Activated CD8-positive, alpha-beta memory T cell treated with anti-CD3 and anti-CD28 coated beads, Interleukin-2, amount 50 U/mL, for 4 hours (primary cell): Measurements from ENCODE around the gene RPS3.
"Not testable (repeated sequence)": the region's sequence is repeated elsewhere in the genome, so short reads cannot be mapped to it uniquely, and the experiment has no call there.

ENCODE experiments used
- DNase-seq: peaks from one replicate; pipeline ENCODE4 v3.0.0-alpha.2; 2020

RPS3 gene

DNA sequence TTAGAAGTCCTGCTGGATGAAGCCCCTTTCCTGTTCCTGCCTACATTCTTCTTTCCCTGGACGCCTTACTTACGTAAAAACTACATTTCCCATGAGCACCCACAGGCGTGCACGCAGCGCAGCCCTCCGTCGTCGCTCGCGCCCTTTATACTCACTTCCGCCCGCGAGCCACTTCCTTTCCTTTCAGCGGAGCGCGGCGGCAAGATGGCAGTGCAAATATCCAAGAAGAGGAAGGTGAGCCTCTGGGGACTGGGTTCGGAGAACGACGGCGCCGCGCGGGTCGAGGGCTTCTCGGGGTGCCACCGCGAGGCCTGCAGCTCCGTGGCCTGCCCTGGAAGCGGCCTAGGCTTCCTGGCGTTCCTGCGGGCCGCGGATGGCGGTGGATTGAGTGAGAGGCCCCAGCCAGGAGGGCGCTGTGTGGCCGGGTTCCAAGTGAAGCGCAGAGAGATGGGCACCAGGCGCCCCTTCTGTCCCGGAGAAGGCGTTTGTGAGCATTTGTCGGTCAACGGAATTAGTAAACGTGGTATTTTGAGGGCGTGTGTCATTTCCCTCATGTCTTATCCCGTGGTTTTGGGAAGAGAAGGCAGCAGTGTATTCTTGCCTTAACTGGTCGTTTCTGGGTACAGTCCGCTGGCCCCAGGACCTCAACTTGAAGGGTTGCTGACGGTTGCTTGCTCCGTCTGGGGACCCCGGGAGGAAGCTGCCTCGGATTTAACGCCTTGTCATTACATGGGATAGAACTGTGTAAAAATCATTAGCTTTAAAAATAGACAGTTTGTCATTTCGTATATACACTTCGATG lies at the start of gene RPS3:
Gene RPS3 (plus strand): TSS at position 175 of the 802 bp plus-strand sequence. CDS start 30 bp downstream, at position 205.
- DNase-seq, result peak; percentile 86

DNA sequence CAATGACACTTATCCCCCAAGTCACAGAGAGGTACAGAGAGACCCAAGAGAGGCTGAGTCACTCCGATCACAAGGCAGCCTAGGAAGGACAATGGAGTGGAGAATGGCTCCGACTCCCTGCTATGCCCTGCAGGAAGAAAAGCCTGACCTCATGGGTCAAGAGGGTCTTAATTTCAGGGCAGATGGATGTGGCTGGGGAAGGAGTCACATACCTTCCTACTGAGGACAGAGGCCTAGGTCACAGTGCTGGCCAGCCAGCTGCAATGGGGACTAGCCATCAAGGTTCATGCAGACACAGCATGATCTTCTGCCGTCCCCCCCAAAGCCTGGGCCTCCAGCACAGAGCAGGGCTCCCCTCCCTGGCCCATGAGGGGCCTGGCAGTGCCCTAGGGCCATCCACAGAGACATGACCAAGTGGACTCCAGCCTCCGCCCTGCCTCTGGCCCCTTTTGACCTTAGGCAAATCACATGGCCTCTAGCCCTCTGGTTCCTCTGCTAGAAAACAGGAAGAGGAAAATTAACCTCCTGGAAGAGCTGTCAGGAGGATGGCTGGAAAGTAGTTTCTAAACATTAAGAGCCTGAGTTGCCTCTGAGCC lies 49.7 kb upstream of the RPS3 start:
- DNase-seq, result no peak

DNA sequence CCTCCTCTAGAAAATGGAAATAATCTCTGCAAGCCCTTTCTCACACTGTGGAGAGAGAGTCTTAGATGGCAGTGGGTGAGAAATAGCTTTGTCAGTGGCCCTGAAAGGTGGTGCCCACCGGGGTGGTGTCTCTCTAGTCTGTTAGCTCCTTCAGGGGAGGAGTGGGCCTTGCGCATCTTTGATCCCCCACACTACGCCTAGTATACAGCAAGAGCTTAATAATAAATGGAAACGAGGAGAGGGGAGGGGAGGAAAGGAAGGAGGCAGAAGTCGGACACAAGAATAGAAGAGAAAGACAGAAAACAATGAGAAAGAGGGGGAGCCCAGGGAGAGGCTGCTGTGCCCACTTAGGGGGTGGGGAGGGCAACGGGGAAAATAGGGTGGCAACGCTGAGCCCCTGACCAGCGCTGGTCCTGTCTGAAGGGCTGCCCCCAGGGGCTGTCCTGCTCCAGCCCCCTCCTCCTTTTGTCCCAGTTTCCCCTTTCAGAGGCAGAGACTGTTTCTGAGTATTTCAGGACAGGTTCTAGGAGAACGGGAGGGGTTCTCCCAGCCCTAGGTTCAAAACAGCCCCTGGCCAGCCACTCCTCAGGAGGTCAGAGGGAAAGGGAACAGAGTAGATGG lies 49.1 kb upstream of the RPS3 start:
- no peak for DNase-seq

DNA sequence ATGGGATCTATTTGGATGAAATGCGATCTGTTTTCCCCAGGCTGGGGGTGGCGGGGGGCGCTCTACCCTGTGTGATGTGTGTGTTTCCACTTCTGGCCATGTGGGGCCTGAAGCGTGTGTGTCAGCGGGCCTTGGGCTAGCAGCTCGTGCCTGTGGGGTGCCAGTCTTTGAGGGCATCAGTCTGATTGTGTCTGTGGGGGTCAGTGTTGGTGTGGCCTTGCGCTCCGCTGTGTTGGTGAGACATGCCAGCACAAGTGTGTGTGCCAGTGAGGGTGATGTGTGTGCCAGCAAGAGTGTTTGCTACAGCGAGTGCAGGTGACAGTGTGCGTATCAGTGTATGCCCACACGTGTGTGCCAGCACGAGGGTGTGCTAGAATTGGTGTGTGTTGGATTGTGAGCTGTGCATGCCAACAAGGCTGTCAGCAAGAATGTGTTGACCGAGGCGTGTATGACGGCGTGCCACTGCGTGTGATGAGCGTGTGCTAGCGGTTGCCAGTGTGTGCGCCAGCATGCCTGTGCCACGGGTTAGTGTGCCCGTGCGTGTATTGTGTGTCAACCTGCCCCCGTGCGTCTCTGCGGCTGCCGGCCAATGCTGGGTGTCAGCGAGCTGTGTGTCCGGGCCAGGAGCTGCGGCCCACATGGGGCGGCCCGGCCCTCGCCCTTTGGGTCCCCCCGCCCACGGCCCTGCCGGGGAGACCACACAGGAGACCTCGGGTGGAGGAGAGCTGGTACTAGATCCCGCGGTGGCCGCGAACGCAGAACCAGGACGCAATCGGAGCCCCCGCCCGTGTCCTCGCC lies 48.4 kb upstream of the RPS3 start:
- peak; percentile 46 for DNase-seq

DNA sequence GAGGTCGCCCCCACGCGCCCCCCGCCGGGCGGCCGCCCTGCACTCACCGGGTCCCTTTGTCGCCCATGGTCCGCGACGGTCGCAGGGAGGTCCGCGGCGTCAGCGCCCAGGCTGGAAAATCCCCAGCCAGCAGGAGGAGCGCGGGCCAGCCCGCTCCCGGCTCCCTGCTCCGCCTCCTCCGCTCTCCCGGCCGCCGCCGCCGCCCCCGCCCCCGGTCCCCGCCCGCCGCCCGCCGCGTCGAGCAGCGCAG lies 47.9 kb upstream of the RPS3 start, which contains the start of gene ARRB1:
Gene ARRB1 (minus strand): TSS at position 121 of the 250 bp plus-strand sequence. CDS start 54 bp downstream, at position 67.
- DNase-seq, result peak; percentile 46

DNA sequence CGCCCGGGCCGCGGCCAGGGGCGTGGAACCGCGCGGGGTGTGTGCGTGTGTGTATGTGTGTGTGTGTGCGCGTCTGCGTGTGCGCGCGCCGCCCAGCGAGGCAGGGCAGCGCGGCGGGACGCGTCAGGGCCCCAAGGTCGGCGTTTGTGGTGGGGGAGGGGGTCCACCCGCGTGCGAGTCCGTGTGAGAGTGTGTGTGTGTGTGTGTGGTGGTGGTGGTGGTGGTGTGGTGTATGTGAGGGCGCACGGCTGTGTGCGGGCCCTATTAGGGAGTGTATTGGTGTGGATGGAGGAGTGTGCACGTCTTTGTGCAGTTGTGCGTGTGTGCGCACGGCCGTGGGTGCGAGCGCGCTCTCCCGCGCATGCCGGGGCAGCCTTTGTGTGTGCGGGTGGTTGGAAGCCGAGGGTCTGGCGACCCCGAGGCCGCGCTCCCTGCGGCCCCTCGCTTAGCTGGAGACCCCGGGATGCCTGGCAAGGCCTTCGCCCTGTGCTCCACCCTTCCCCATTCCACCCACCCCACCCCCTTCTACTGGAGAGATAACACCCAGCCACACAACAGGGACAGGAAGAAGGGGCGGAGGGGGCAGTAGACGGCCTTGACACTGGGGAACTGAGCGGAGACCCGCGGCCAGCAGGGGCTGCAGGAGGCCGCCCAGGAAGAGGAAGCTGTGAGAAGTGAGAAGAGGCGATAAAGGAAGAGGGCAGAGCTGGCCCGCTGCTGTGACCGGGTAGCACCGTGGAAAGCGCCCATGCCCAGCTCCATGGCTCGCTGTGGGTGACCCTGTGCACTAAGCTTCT lies 47.3 kb upstream of the RPS3 start:
- DNase-seq, result peak; percentile 23

DNA sequence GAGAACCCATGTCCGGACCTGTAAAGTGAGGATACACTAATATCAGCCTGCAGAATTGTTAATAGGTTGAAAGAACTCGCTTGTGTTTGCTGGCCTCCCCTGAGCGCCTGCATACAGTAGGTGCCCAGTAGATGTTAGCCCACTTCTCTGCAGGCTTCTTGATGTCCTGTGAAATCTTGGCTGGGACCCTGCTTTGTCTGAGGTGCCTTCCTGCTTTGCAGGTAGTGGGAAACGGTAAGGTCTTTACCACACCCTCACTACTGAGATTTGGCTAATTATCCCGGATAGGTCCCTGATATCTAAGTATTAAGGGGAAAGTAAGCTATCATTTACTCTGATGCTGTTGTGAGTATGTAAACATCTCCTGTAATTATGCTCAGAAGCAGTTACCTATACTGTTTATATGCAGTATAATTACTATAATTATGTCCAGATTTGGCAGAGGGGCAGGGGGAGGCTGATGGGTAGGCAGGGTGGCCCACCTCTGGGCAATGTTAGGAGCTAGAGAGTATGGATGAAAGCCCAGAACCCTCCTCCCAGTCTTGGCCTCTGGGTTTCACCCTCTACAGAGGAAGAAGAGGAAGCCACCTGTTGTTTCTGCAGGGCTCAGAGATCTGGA lies 46.6 kb upstream of the RPS3 start:
- DNase-seq, result no peak

DNA sequence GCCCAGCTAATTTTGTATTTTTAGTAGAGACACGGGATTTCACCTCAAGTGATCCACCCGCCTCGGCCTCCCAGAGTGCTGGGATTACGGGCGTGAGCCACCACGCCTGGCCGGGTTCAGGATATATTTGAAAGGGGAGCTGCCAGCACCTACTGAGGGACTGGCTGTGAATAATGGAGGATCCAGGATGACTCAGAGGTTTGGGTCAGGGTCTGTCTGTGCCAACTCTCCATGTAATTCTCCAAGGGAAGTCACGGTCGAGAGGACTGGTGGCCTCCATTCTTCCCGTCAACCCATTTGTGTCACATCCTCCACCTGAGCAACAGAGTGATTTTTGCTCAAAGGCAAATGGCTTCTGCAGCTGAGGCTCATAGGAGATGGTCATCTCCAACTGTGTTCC lies 44.3 kb upstream of the RPS3 start:
- no peak for DNase-seq

DNA sequence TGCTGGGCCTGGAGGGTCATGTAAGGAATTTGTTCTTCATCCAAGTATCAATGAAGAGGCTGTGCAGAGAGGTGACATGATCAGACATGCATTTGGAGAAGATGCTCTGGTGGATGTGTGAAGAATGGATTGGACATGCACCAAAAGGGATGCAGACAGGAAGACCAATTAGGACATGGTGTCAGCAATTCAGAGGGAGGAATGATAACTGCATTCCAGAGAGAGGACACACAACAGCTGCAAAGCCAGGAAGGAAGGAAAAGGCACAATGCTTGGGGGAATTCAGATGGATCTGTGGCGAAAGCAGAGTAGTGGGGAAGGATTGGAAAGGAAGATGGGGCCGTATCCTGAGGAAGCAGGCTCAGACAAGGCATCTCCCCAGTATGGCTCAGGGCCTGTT lies 42.7 kb upstream of the RPS3 start:
- no peak for DNase-seq

DNA sequence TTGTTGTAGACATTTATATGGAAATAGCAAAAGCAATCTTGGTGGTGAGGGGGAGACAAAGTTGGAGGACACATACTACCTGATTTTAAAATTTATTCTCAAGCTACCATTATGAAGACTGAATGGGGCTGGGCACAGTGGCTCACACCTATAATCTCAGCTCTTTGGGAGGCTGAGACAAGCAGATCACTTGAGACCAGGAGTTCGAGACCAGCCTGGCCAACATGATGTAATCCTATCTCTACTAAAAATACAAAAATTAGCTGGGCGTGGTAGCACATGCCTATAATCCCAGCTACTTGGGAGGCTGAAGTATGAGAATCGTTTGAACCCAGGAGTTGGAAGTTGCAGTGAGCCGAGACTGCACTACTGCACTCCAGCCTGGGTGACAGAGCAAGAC lies 37.0 kb upstream of the RPS3 start:
- not testable (repeated sequence) for DNase-seq

DNA sequence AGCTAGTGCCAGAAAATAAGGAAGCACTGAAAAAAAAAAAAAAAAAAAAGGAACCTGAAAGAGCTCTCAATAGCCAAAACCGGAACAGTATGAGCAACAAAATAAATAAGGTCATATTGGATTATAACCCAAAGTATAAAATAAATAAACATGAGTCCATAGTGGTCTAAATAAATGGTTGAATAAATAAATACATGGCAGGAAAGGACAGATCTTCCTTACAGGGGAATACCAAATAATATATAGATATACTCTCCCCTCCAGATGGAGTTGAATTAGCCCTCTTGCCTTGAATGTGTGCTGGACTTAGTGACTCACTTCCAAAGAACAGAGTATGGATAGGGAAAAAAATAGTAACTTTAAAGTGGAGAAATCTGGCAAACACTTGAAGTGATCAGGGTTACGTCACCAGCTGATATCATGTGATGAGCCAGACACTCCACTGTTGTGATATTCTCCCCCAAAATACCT lies 33.6 kb upstream of the RPS3 start:
- no peak for DNase-seq

DNA sequence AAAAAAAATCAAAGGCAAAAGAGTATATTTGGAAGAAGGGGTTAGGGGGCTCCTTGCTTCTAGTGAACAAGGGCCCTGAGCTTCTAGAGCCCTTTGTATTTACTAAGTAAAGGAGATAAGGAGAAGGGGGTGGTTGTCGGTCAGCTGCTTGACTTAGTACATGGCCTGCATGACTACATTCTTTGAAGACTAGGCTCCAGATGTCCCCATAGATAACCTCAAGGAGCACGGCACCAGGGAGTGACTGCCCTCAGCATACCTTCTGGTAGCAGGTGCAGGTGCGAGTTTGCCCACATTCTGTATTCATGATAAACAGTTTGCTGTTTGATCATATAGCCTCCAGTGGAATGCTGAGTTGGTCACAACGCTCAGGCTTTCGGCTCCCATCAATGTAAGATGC lies 32.5 kb upstream of the RPS3 start:
- not testable (repeated sequence) for DNase-seq

DNA sequence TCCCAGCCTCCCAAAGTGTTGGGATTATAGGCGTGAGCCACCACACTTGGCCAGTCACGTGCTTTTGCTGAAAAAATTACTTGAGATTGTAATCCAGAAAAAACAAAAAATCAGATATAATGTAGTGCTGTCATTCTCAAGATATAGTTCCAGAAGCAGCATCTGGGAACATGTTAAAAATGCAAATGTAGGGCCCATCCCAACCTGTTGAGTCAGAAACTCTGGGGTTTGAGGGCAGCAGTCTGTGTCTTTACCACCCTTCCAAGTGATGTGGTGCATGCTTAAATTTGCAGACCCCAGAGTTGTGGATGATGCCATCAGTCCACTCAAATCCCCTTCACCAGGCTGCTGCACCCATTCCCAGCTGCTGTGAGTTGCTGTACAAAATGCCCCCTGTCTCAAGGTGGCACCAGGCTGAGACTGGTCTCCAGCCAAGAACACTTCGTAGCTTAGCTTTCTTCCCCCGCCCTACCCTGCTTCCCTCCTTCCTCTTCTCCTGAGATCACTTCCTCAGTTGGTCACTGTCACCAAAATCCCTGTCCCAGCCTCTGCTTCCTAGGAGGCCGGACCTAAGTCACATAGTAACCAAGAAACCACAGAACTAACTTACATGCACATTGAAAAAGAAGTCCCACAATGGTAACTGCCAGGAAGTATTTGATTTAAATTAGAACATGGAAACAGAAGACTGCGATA lies 29.6 kb upstream of the RPS3 start:
- no peak for DNase-seq

DNA sequence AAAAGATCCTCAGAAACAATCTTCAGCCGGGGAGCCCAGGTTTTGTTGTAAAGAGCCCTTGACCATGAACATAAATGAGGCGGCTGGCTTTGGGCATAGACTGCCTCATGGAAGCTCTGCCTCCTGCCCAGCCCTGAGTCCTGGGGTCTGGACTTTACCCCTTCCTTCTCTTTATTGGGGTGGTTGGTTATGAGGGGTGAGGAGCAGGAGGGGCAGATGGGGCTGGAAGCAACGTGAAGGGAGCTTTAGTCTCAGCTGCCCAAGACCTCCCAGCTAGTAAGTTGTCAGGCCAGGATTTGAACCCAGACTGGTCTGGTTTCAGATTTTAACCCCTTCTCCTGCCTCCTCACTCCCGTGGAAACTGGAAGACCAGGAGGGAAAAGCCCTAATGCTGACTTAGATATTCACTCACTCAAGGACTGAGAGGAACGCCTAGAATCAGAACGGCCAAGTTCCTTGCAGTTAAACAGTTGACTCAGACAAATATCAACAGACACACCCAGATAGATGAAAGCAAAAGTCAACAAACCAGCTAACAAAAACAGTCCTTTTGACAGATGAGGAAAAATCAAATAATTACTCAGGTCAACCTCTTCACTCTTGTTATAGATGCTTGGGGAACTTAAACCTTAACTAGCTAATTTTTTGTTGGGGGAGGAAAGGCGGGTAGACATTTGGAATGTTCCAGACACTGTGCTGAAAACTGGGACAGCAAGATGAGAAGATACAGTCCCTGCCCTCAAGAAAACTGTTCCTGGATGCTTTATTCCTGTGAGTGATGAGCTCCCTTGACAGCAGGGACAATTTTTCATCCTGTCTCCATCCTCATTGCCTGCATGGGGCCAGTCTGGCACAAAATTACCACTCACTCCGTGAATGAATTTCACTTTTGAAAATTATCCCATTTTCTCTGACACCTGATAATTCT lies 27.1 kb upstream of the RPS3 start:
- no peak for DNase-seq

DNA sequence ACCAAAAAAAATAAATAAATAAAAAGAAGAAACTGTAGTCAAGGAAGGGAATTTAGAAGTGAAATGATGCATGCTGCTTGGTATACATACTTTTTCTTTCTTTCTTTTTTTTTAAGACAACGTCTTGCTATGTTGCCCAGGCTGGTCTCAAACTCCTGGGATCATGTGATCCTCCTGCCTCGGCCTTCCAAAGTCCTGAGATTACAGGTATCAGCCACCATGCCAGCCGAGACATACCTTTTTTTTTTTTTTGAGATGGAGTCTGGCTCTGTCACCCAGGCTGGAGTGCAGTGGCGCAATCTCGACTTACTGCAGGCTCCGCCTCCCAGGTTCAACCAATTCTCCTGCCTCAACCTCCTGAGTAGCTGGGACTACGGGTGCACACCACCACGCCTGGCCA lies 26.1 kb upstream of the RPS3 start:
- no peak for DNase-seq

DNA sequence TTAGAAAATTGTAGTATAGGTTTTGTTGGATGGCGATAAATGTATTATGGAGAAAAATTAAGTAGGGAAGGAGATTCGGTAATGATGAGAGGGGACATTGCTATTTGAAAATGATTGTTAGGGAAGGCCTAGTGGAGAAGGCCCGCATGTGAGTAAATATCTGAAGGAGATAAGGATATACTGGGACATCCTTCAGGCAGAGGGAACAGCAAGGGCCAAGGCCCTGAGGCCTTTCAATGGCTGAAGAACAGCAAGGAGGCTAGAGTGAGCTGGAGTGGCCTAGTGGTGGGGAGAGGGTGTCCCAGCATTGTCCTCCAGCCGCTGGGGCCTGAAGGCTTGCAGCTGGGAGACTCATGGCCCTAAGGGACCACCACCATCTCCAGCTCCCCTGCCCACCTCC lies 24.7 kb upstream of the RPS3 start:
- DNase-seq, result no peak

DNA sequence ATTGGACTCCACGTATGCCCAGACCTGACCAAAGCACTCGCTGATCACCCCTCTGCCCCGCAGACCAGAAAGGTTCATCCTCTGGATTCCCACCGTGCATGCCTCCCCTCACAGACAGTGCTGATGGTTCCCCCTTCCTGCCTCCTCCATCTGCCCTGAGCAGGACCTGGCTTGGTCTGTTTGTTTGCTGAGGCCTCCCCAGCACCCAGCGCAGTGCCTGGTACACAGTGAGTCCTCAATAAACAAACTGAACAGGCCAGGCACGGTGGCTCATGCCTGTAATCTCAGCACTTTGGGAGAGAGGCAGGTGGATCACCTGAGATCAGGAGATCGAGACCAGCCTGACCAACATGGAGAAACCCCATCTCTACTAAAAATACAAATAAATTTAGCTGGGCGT lies 23.7 kb upstream of the RPS3 start:
- DNase-seq, result no peak

DNA sequence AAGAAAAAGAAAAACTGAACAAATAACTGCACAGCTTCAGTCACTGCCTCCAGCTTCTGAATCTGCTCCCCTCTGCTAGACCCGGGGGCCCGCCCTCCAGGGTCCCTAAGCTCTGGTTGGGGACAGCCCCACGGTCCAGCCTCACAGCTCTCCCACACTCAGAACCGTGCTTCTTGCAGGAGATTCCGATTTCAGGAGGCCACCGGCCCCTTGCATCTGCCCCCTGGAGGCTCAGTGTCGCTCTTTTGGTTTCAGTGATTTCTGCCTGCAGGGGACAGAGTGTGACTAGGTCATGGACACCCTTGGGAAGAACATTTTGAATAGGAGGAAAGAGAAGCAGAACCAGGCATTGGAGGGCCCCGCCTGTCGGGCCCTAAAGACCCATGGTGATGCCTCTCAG lies 23.1 kb upstream of the RPS3 start:
- DNase-seq, result no peak

DNA sequence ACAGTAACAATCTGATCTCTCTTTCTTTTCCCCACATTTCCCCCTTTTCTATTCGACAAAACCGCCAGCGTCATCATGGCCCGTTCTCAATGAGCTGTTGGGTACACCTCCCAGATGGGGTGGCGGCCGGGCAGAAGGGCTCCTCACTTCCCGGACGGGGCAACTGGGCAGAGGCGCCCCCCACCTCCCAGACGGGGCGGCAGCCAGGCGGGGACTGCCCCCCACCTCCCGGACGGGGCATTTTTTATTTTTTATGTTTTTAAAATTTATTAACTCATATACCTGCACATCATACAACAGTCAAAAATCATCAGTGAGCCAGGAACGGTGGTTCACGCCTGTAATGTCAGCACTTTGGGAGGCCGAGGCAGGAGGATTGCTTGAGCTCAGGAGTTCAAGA lies 20.5 kb upstream of the RPS3 start:
- not testable (repeated sequence) for DNase-seq

DNA sequence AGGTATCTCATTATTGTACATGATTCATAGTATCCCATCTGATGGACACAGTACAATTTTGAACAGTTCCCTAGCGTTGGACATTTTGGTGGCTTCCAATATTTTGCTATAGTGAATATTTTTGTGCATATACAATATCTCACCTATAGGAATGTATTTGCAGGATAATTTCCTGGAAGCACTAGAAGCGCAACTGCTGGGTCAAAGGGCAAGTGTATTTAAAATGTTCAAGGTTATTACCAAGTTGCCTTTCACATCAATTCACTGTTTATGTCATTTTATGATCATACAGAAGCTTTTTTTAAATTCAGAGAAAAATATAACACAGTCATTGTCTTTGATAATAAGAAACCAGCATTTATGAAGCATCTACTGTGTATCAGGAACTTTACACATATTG lies 19.1 kb upstream of the RPS3 start:
- no peak for DNase-seq
